ENCODE data around the gene CCDC30. TPM values are rescaled to one million over a fixed set of nuclear protein-coding genes. Genes with fewer than 3 reads are reported as not detected.

The CCDC30 gene
- total RNA-seq, 1 donor from 2014 or later = 7.5 TPM

- no peak for TF ChIP-seq CTCF (IDR thresholded peaks at IDR 0.05; ENCODE audit: unreplicated experiment)
- H3K4me1 Mint-ChIP-seq = peaks cover 55% of the 10 kb centered on the region
- H3K4me3 Mint-ChIP-seq = peak overlapping the region; percentile 90
- no peaks in the 10 kb centered on the region for H3K9me3 Mint-ChIP-seq
- peak overlapping the region; percentile 93 for H3K27ac Mint-ChIP-seq
- no peak for DNase-seq (ENCODE audit: low spot score in 2 of 2, unreplicated experiment in 2 of 2)
- H3K27me3 Mint-ChIP-seq (ENCODE audit: low read depth) = no peaks in the 10 kb centered on the region
- no peaks in the 10 kb centered on the region for H3K36me3 Mint-ChIP-seq
Measured at GRCh38 chr1:42684139-42684538, 221.1 kb downstream of the CCDC30 start.

GRCh38 chr1:42686418-42686817 lies 223.3 kb downstream of the CCDC30 start:
- H3K27ac Mint-ChIP-seq = no peak overlapping the region
- H3K4me1 Mint-ChIP-seq = peaks cover 48% of the 10 kb centered on the region
- no peak for DNase-seq (ENCODE audit: low spot score in 2 of 2, unreplicated experiment in 2 of 2)
- no peaks in the 10 kb centered on the region for H3K27me3 Mint-ChIP-seq (ENCODE audit: low read depth)
- no peaks in the 10 kb centered on the region for H3K9me3 Mint-ChIP-seq
- H3K4me3 Mint-ChIP-seq = no peak overlapping the region
- TF ChIP-seq CTCF (IDR thresholded peaks at IDR 0.05; ENCODE audit: unreplicated experiment) = no peak
- H3K36me3 Mint-ChIP-seq = no peaks in the 10 kb centered on the region

GRCh38 chr1:42689912-42690311 lies 226.8 kb downstream of the CCDC30 start:
- no peak for TF ChIP-seq CTCF (IDR thresholded peaks at IDR 0.05; ENCODE audit: unreplicated experiment)
- Mint-ChIP-seq H3K4me3 (no peak overlapping the region), H3K9me3 (no peaks in the 10 kb centered on the region), H3K4me1 (peaks cover 51% of the 10 kb centered on the region), H3K27ac (no peak overlapping the region), H3K27me3 (ENCODE audit: low read depth) (no peaks in the 10 kb centered on the region), H3K36me3 (peaks cover 3% of the 10 kb centered on the region)
- DNase-seq (ENCODE audit: low spot score in 2 of 2, unreplicated experiment in 2 of 2) = no peak

- Mint-ChIP-seq H3K4me1 (peaks cover 50% of the 10 kb centered on the region), H3K4me3 (no peak overlapping the region), H3K9me3 (no peaks in the 10 kb centered on the region), H3K27ac (no peak overlapping the region), H3K27me3 (ENCODE audit: low read depth) (no peaks in the 10 kb centered on the region), H3K36me3 (peaks cover 10% of the 10 kb centered on the region)
- no peak for DNase-seq (ENCODE audit: low spot score in 2 of 2, unreplicated experiment in 2 of 2)
- TF ChIP-seq CTCF (IDR thresholded peaks at IDR 0.05; ENCODE audit: unreplicated experiment) = no peak
Measured at GRCh38 chr1:42690477-42691156, 227.5 kb downstream of the CCDC30 start.

GRCh38 chr1:42691157-42691498 lies 228.0 kb downstream of the CCDC30 start:
- H3K27ac Mint-ChIP-seq = no peak overlapping the region
- H3K27me3 Mint-ChIP-seq (ENCODE audit: low read depth) = no peaks in the 10 kb centered on the region
- H3K36me3 Mint-ChIP-seq = peaks cover 14% of the 10 kb centered on the region
- no peak for TF ChIP-seq CTCF (IDR thresholded peaks at IDR 0.05; ENCODE audit: unreplicated experiment)
- H3K9me3 Mint-ChIP-seq = no peaks in the 10 kb centered on the region
- DNase-seq (ENCODE audit: low spot score in 2 of 2, unreplicated experiment in 2 of 2) = no peak
- H3K4me3 Mint-ChIP-seq = no peak overlapping the region
- H3K4me1 Mint-ChIP-seq = peaks cover 46% of the 10 kb centered on the region

GRCh38 chr1:42692461-42692860 lies 229.4 kb downstream of the CCDC30 start:
- H3K27me3 Mint-ChIP-seq (ENCODE audit: low read depth) = no peaks in the 10 kb centered on the region

More at GRCh38 chr1:42692461-42692860, 229.4 kb downstream of the CCDC30 start:
- no peak for TF ChIP-seq CTCF (IDR thresholded peaks at IDR 0.05; ENCODE audit: unreplicated experiment)
- H3K36me3 Mint-ChIP-seq = peaks cover 23% of the 10 kb centered on the region
- H3K27ac Mint-ChIP-seq = peak overlapping the region; percentile 52
- peaks cover 38% of the 10 kb centered on the region for H3K4me1 Mint-ChIP-seq
- H3K4me3 Mint-ChIP-seq = no peak overlapping the region
- H3K9me3 Mint-ChIP-seq = no peaks in the 10 kb centered on the region
- DNase-seq (ENCODE audit: low spot score in 2 of 2, unreplicated experiment in 2 of 2) = no peak

All from mesothelial cell of epicardium (in vitro differentiated cells).